Body of pancreas (tissue), 4 donors: ENCODE measurements around the gene SUPT3H.

Experiments
- CTCF ChIP-seq, 7 experiments: fragments of 450-650 bp in 4 of 7; fragments of 200-600 bp in 3 of 7; sonication (generic) in 3 of 7; IDR thresholded peaks; one replicate each; pipeline ENCODE4 v1.5.1; 2016 to 2019; ENCODE audit warnings: antibody characterized with exemption in 7 of 7
- POLR2A ChIP-seq, 3 donors: fragments of 450-650 bp; IDR thresholded peaks; one replicate each; pipeline ENCODE4 v1.6.1; 2016; ENCODE audit warnings: antibody characterized with exemption in 3 of 3, mild to moderate bottlenecking in 2 of 3

DNA sequence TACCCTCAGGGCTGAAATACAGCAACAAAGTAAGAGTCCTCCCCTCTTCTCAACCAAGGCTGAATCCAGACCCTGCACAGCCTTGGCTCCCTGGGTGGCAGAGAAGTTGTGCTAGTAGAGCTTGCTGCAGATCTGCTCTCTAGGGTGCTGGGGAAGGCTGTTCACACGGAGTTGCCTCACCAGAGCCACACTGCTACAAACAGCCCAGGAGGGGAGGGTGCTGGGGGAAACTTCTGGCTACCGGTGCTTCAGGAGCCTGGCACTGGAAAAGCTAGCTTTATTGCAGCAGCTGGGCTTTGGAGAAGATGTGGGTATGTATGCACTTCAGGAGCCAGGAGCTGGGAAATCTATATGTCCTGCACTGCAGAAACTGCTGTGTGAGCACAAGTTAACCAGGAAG, 37.6 kb upstream of the SUPT3H start:
- TF ChIP-seq CTCF (IDR thresholded peaks at IDR 0.05) (no peak), POLR2A (IDR thresholded peaks at IDR 0.05) (no peak)
